ENCODE results near the gene ADAM19.
"Not testable (repeated sequence)": the region's sequence is repeated elsewhere in the genome, so short reads cannot be mapped to it uniquely, and the experiment has no call there.

Gene ADAM19

GRCh38 chr5:157443041-157443549 lies 132.5 kb downstream of the ADAM19 start:
- in situ Hi-C loops (cut with MboI; ENCODE audit: low sequenced_read_pairs, unreplicated experiment): no loop called here
- DNase-seq (ENCODE audit: low spot score): no peak

GRCh38 chr5:157434096-157434495 lies 141.5 kb downstream of the ADAM19 start:
- TF ChIP-seq, protein P1, sequence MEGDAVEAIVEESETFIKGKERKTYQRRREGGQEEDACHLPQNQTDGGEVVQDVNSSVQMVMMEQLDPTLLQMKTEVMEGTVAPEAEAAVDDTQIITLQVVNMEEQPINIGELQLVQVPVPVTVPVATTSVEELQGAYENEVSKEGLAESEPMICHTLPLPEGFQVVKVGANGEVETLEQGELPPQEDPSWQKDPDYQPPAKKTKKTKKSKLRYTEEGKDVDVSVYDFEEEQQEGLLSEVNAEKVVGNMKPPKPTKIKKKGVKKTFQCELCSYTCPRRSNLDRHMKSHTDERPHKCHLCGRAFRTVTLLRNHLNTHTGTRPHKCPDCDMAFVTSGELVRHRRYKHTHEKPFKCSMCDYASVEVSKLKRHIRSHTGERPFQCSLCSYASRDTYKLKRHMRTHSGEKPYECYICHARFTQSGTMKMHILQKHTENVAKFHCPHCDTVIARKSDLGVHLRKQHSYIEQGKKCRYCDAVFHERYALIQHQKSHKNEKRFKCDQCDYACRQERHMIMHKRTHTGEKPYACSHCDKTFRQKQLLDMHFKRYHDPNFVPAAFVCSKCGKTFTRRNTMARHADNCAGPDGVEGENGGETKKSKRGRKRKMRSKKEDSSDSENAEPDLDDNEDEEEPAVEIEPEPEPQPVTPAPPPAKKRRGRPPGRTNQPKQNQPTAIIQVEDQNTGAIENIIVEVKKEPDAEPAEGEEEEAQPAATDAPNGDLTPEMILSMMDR (IDR thresholded peaks at IDR 0.05; ENCODE audit: borderline replicate concordance, control extremely low read depth, extremely low read depth, insufficient read depth, missing control alignments): no peak
- DNase-seq (ENCODE audit: low spot score): no peak
- in situ Hi-C loops (cut with MboI; ENCODE audit: low sequenced_read_pairs, unreplicated experiment): no loop called here

More at GRCh38 chr5:157443041-157443549, 132.5 kb downstream of the ADAM19 start:
- TF ChIP-seq, protein P1 (IDR thresholded peaks at IDR 0.05; ENCODE audit: borderline replicate concordance, control extremely low read depth, extremely low read depth, insufficient read depth, missing control alignments): no peak

DNA sequence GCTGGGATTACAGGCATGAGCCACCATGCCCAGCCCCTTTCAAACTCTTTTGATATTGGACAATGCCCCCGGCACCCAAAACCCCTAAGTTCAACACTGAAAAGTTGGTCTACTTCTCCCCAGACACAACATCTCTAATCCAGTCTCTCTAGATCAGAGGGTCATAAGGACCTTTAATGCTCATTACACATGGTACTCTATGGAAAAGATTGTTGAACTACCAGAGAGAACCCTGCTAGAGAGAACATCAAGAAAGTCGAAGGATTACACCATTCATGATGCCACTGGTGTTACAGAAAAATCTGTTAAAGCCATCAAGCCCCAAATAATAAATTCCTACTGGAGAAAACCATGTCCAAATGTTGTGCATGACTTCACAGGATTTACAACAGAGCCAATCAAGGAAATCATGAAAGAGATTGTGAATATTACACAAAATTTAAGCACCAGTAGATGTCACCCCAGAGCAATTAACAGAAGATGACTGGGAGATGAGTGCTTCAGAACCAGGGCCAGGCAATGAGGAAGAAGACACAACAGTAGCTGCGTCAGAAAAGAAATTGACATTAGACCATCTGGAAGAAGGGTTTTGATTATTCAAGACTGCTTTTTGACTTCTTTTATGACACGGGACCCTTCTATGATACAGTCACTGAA lies 143.9 kb downstream of the ADAM19 start:
- TF ChIP-seq, protein P1 (IDR thresholded peaks at IDR 0.05; ENCODE audit: borderline replicate concordance, control extremely low read depth, extremely low read depth, insufficient read depth, missing control alignments): peak; percentile 37
- DNase-seq (ENCODE audit: low spot score): peak; percentile 58
- in situ Hi-C loops (cut with MboI; ENCODE audit: low sequenced_read_pairs, unreplicated experiment): no loop called here

- in situ Hi-C loops (cut with MboI; ENCODE audit: low sequenced_read_pairs, unreplicated experiment): loop anchor here (10.0 kb wide), 1 partner anchor 45 kb away; no protein-coding TSS in a partner anchor
- not testable (repeated sequence) for DNase-seq (ENCODE audit: low spot score)
Measured at GRCh38 chr5:157429920-157430319, 145.7 kb downstream of the ADAM19 start.

Data from GM13976 (cell line).